ENCODE results near the gene USP34.

DNA sequence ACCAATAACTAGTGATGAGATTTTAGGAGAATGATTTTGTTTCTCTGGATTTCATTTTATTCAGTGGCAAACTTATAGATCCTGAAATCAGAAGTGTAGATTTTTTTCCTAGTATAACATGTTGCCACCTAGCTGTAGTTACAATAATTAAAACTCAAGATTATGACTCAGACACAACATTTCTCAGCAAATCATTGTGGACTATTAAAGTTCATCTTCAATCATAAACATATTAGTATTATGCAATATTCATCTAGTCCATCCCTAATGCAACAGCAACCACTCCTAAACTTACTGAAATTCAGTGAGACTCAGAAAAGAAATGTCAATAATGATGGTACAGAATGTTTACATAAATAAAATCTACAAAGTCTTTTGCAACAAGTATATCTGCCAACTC, 51.3 kb downstream of the USP34 start:
- TF ChIP-seq EZH2 (IDR thresholded peaks at IDR 0.05; ENCODE audit: borderline replicate concordance) (no peak), EZH2phosphoT487 (IDR thresholded peaks at IDR 0.05; ENCODE audit: low read depth, severe bottlenecking, unreplicated experiment) (no peak)
- TF ChIP-seq, protein P1, sequence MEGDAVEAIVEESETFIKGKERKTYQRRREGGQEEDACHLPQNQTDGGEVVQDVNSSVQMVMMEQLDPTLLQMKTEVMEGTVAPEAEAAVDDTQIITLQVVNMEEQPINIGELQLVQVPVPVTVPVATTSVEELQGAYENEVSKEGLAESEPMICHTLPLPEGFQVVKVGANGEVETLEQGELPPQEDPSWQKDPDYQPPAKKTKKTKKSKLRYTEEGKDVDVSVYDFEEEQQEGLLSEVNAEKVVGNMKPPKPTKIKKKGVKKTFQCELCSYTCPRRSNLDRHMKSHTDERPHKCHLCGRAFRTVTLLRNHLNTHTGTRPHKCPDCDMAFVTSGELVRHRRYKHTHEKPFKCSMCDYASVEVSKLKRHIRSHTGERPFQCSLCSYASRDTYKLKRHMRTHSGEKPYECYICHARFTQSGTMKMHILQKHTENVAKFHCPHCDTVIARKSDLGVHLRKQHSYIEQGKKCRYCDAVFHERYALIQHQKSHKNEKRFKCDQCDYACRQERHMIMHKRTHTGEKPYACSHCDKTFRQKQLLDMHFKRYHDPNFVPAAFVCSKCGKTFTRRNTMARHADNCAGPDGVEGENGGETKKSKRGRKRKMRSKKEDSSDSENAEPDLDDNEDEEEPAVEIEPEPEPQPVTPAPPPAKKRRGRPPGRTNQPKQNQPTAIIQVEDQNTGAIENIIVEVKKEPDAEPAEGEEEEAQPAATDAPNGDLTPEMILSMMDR (IDR thresholded peaks at IDR 0.05; ENCODE audit: poor library complexity): no peak

Measured in hepatocyte (in vitro differentiated cells).